Common myeloid progenitor, CD34-positive (primary cell): ENCODE measurements around the gene ZNF319.

ENCODE experiments used
- CTCF ChIA-PET: fragments of 350-600 bp; sonication (Branson Sonifier 250); formaldehyde crosslinking; loops from one replicate; lab custom pipeline; 2021; ENCODE audit warnings: antibody characterized with exemption; lab: Charles Lee
- POLR2A ChIA-PET: fragments of 350-600 bp; sonication (Branson Sonifier 250); formaldehyde crosslinking; loops from one replicate; lab custom pipeline; 2021; ENCODE audit warnings: antibody characterized with exemption; lab: Charles Lee
- DNase-seq, 3 donors: peaks; one replicate each; pipeline versions ENCODE4 v3.0.0 to v3.0.0-alpha.2; 2013
- H3K27ac ChIP-seq, 2 experiments: 1 replicate in 1 of 2; 2 replicates in 1 of 2; pipeline ENCODE4 v1.7.0; 2013; ENCODE audit warnings: inconsistent platforms in 2 of 2, low read length in 2 of 2, mild to moderate bottlenecking in 2 of 2, low read depth in 1 of 2, moderate library complexity in 1 of 2; ENCODE audit not compliant: severe bottlenecking in 2 of 2, insufficient read depth in 1 of 2, poor library complexity in 1 of 2
- H3K27me3 ChIP-seq, 5 experiments: replicated peaks in 2 of 5; 1 replicate in 3 of 5; 2 replicates in 2 of 5; pipeline versions ENCODE4 v1.6.1 to v1.7.0; 2013; ENCODE audit warnings: low read length in 4 of 5, mild to moderate bottlenecking in 2 of 5, moderate library complexity in 2 of 5, inconsistent platforms in 1 of 5; ENCODE audit not compliant: insufficient read depth in 5 of 5, control insufficient read depth in 4 of 5
- H3K36me3 ChIP-seq, 4 experiments: 1 replicate in 2 of 4; 2 replicates in 2 of 4; pipeline versions ENCODE4 v1.6.1 to v1.7.0; 2013; ENCODE audit warnings: low read length in 3 of 4, control low read depth in 1 of 4, mild to moderate bottlenecking in 1 of 4; ENCODE audit not compliant: control insufficient read depth in 4 of 4, insufficient read depth in 4 of 4
- H3K4me1 ChIP-seq, 4 experiments: 1 replicate in 3 of 4; 2 replicates in 1 of 4; pipeline versions ENCODE4 v1.6.1 to v1.7.1; 2013; ENCODE audit warnings: low read length in 3 of 4, mild to moderate bottlenecking in 3 of 4, control low read depth in 1 of 4, inconsistent platforms in 1 of 4, moderate library complexity in 1 of 4; ENCODE audit not compliant: control insufficient read depth in 4 of 4, insufficient read depth in 4 of 4; ENCODE audit errors: control extremely low read depth in 1 of 4
- H3K4me3 ChIP-seq, 7 experiments: 1 replicate in 4 of 7; 2 replicates in 3 of 7; pipeline versions ENCODE4 v1.5.1 to v1.7.0; 2013; ENCODE audit warnings: mild to moderate bottlenecking in 7 of 7, low read length in 6 of 7, moderate library complexity in 6 of 7, inconsistent platforms in 2 of 7, low read depth in 2 of 7, control low read depth in 1 of 7; ENCODE audit not compliant: insufficient read depth in 4 of 7, control insufficient read depth in 1 of 7; ENCODE audit errors: extremely low read depth in 1 of 7
- H3K9me3 ChIP-seq, 5 experiments: 1 replicate in 4 of 5; 2 replicates in 1 of 5; pipeline versions ENCODE4 v1.6.1 to v1.7.1; 2013; ENCODE audit warnings: low read length in 4 of 5, mild to moderate bottlenecking in 2 of 5, inconsistent platforms in 1 of 5, low read depth in 1 of 5, moderate library complexity in 1 of 5; ENCODE audit not compliant: control insufficient read depth in 4 of 5, insufficient read depth in 2 of 5; ENCODE audit errors: control extremely low read depth in 1 of 5
- WGBS: methylation state at CpG from one replicate; pipeline ENCODE4 v1.1.5; 2013; ENCODE audit not compliant: insufficient coverage; 5-methylcytosine and 5-hydroxymethylcytosine counted together

Gene ZNF319

DNA sequence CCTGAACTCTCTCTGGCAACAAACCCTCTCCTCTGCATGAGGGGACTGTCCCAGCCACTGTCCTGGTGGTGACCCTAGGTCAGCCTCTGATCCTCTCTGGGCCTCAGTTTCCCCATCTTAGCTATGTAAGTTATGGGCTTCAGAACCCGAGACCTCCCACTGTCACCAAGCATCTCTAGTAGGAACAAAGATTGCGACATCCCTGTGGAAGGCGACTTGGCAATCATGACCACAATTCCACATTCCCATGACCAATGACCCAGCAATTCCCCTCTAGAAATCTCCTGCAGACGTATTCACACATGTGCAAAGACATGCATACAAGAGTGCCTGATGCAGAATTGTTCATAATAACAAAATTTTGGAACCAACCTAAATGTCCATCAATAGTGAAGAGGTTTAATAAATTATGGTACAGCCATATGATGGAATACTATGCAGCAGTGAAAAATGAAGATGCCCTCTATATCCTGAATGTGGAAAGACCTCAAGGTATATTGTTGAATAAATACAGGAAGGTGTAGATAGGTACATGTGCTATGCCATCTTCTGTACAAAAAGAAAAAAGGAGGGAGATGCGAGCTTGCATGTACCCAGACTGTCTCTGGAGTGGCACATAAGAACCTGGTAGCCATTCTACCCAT is 50.8 kb downstream of the ZNF319 start:
- H3K9me3 ChIP-seq, result no peaks in the 10 kb centered on the region
- CTCF ChIA-PET, result no interaction called here
- H3K27ac ChIP-seq, result no peak overlapping the region
- H3K4me1 ChIP-seq, result no peaks in the 10 kb centered on the region
- 89% methylated on average over 4 of the region's 5 CpGs for WGBS
- no peak overlapping the region for H3K4me3 ChIP-seq
- H3K36me3 ChIP-seq, result no peaks in the 10 kb centered on the region
- DNase-seq, result no peak
- peaks cover 0 to 5% (median 0%) of the 10 kb centered on the region in 5 experiments for H3K27me3 ChIP-seq
- POLR2A ChIA-PET, result interaction anchor here (0.7 kb wide), 1 partner anchor 195 kb away, joined by 4 read pairs; no protein-coding TSS in a partner anchor

DNA sequence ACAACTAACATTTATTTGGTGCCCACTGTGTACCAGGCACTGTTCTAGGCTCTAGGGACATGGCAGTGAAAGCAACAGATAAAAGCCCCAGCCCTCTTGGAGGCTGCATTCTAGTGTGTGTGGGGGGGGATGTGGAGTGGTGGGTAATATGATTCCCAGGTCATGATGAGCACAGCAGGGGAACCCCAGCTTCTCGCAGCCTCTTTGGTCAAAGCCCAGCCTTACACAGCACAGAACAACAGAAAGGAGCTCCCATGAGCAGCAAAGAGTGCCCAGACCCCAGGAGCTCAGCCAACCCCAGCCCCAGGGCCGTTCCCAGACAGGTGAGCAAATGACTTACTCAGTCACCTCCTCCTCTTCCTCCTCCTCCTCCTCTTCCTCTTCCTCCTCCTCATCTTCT is 51.5 kb downstream of the ZNF319 start:
- H3K27me3 ChIP-seq, result peaks cover 0 to 5% (median 0%) of the 10 kb centered on the region in 5 experiments
- POLR2A ChIA-PET, result interaction anchor here (0.7 kb wide), 1 partner anchor 196 kb away, joined by 4 read pairs; no protein-coding TSS in a partner anchor
- no peaks in the 10 kb centered on the region for H3K9me3 ChIP-seq
- H3K27ac ChIP-seq, result no peak overlapping the region
- CTCF ChIA-PET, result no interaction called here
- H3K4me3 ChIP-seq, result no peak overlapping the region
- no peaks in the 10 kb centered on the region for H3K4me1 ChIP-seq
- no peak for DNase-seq
- H3K36me3 ChIP-seq, result no peaks in the 10 kb centered on the region
- WGBS, result 33% methylated on average over 1 of the region's 2 CpGs

DNA sequence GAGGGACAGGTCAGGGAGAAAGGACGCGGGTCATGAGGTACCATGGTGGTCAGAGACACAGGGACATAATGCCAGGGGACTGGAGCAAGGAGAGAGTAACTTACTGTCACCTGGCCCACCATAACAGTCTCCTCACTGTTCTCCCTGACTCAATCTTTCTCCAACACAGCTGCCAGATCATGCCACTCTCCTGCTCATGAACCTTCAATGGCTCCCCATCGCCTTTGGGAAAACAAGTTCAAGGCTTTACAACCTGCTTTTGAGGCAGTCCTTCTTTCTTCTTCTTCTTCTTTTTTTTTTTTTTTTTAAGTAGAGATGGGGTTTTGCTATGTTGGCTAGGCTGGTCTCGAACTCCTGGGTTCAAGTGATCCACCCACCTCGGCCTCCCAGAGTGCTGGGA is 52.4 kb downstream of the ZNF319 start:
- H3K9me3 ChIP-seq, result no peaks in the 10 kb centered on the region
- no peaks in the 10 kb centered on the region for H3K36me3 ChIP-seq
- H3K27ac ChIP-seq, result no peak overlapping the region
- no peak overlapping the region for H3K4me3 ChIP-seq
- no peak for DNase-seq
- ChIA-PET CTCF (interaction anchor here (1.0 kb wide), 1 partner anchor 27 kb away, joined by 5 read pairs; no protein-coding TSS in a partner anchor), POLR2A (no interaction called here)
- peaks cover 0 to 8% (median 0%) of the 10 kb centered on the region in 5 experiments for H3K27me3 ChIP-seq
- no peaks in the 10 kb centered on the region for H3K4me1 ChIP-seq
- WGBS, result 100% methylated on average over 1 of the region's 5 CpGs

- Histone ChIP-seq H3K27me3 (peaks cover 0 to 8% (median 0%) of the 10 kb centered on the region in 5 experiments), H3K36me3 (no peaks in the 10 kb centered on the region), H3K4me3 (no peak overlapping the region), H3K27ac (no peak overlapping the region), H3K9me3 (no peaks in the 10 kb centered on the region), H3K4me1 (no peaks in the 10 kb centered on the region)
- WGBS, result 91% methylated on average over 2 of the region's 2 CpGs
- ChIA-PET CTCF (interaction anchor here (1.0 kb wide), 1 partner anchor 26 kb away, joined by 5 read pairs; no protein-coding TSS in a partner anchor), POLR2A (no interaction called here)
- no peak for DNase-seq
These were observed 53.2 kb downstream of the ZNF319 start for GRCh38 chr16:57947261-57947660.

- Histone ChIP-seq H3K4me3 (no peak overlapping the region), H3K4me1 (no peaks in the 10 kb centered on the region), H3K27me3 (peaks cover 0 to 8% (median 0%) of the 10 kb centered on the region in 5 experiments), H3K36me3 (no peaks in the 10 kb centered on the region), H3K9me3 (no peaks in the 10 kb centered on the region), H3K27ac (no peak overlapping the region)
- POLR2A ChIA-PET, result no interaction called here
- WGBS, result 97% methylated on average over 9 of the region's 13 CpGs
- CTCF ChIA-PET, result interaction anchor here (1.2 kb wide), 1 partner anchor 15 kb away, joined by 3 read pairs; no protein-coding TSS in a partner anchor
- DNase-seq, result no peak
These were observed 54.2 kb downstream of the ZNF319 start for GRCh38 chr16:57946181-57946801.

- 88% methylated on average over 4 of the region's 7 CpGs for WGBS
- Histone ChIP-seq H3K4me1 (no peaks in the 10 kb centered on the region), H3K27me3 (peaks cover 0 to 6% (median 0%) of the 10 kb centered on the region in 5 experiments), H3K27ac (no peak overlapping the region), H3K4me3 (no peak overlapping the region), H3K9me3 (no peaks in the 10 kb centered on the region), H3K36me3 (no peaks in the 10 kb centered on the region)
- no peak for DNase-seq
- ChIA-PET CTCF (interaction anchor here (1.2 kb wide), 1 partner anchor 14 kb away, joined by 3 read pairs; no protein-coding TSS in a partner anchor), POLR2A (no interaction called here)
These were observed 54.7 kb downstream of the ZNF319 start for GRCh38 chr16:57945740-57946138.
